Caco-2 (cell line): ENCODE measurements around the gene OR2V1. TPM values are rescaled to one million over a fixed set of nuclear protein-coding genes. Genes with fewer than 3 reads are reported as not detected.

ENCODE experiments used
- BruUV-seq: library from RNA; stranded (reverse); fragments of 400-500 nt; replicated peaks from 2 replicates; lab custom pipeline; 2021; lab: Mats Ljungman, UMichigan
- CTCF ChIA-PET: fragments of 300-600 bp; sonication (Branson Sonifier 250); formaldehyde crosslinking; loops from one replicate; lab custom pipeline; 2022; ENCODE audit warnings: antibody characterized with exemption; lab: Charles Lee
- POLR2A ChIA-PET: fragments of 300-600 bp; sonication (Branson Sonifier 250); formaldehyde crosslinking; loops from one replicate; lab custom pipeline; 2022; ENCODE audit warnings: antibody characterized with exemption; lab: Charles Lee
- DNase-seq, 2 experiments: peaks; one replicate each; pipeline versions ENCODE4 v3.0.0 to v3.0.0-alpha.2; 2020 to 2022
- H3K27me3 ChIP-seq: replicated peaks from 2 replicates; pipeline ENCODE4 v1.6.0; 2011; ENCODE audit warnings: low read length; ENCODE audit not compliant: control insufficient read depth, insufficient read depth
- H3K36me3 ChIP-seq: 2 replicates; pipeline ENCODE4 v1.5.1; 2011; ENCODE audit warnings: low read length; ENCODE audit not compliant: control insufficient read depth, insufficient read depth
- H3K4me1 ChIP-seq: fragments of 250-450 bp; sonication (Bioruptor Pico); 2 replicates; pipeline ENCODE4 v1.5.1; 2020; ENCODE audit warnings: mild to moderate bottlenecking
- H3K4me3 ChIP-seq: 2 replicates; pipeline ENCODE4 v1.5.1; 2011; ENCODE audit warnings: low read depth, mild to moderate bottlenecking, control low read depth, low read length
- H3K9me3 ChIP-seq: fragments of 250-450 bp; sonication (Bioruptor Pico); 2 replicates; pipeline ENCODE4 v1.5.1; 2020; ENCODE audit warnings: mild to moderate bottlenecking, moderate library complexity
- H3K27ac Mint-ChIP-seq: one replicate; pipeline ENCODE4 v1.8.0; 2022; ENCODE audit warnings: mixed read lengths; ENCODE audit not compliant: unreplicated experiment
- H3K27me3 Mint-ChIP-seq: one replicate; pipeline ENCODE4 v1.8.0; 2022; ENCODE audit warnings: mixed read lengths; ENCODE audit not compliant: insufficient read depth, unreplicated experiment
- H3K36me3 Mint-ChIP-seq: one replicate; pipeline ENCODE4 v1.8.0; 2022; ENCODE audit warnings: mild to moderate bottlenecking, mixed read lengths; ENCODE audit not compliant: insufficient read depth, unreplicated experiment
- H3K4me1 Mint-ChIP-seq: one replicate; pipeline ENCODE4 v1.8.0; 2022; ENCODE audit warnings: low read depth, mixed read lengths; ENCODE audit not compliant: unreplicated experiment
- H3K4me3 Mint-ChIP-seq: one replicate; pipeline ENCODE4 v1.8.0; 2022; ENCODE audit warnings: mild to moderate bottlenecking, moderate library complexity, mixed read lengths; ENCODE audit not compliant: unreplicated experiment
- H3K9me3 Mint-ChIP-seq: one replicate; pipeline ENCODE4 v1.8.0; 2022; ENCODE audit warnings: mixed read lengths; ENCODE audit not compliant: unreplicated experiment
- CTCF ChIP-seq, 2 experiments: fragments of 200-600 bp in 1 of 2; IDR thresholded peaks; 1 replicate in 1 of 2; 2 replicates in 1 of 2; pipeline versions ENCODE4 v1.5.1 to v1.8.0; 2011 to 2022; ENCODE audit warnings: antibody characterized with exemption in 1 of 2, control low read depth in 1 of 2, inconsistent platforms in 1 of 2, low read depth in 1 of 2, low read length in 1 of 2, mild to moderate bottlenecking in 1 of 2, moderate library complexity in 1 of 2; ENCODE audit not compliant: insufficient read depth in 1 of 2, severe bottlenecking in 1 of 2, unreplicated experiment in 1 of 2
- intact Hi-C: fragments of 100-400 bp; cut with micrococcal nuclease; formaldehyde crosslinking; loops from one replicate; pipeline ENCODE4 v1.10.0; 2022; ENCODE audit not compliant: unreplicated experiment
- total RNA-seq: library from RNA; stranded (reverse); gene quantifications from 2 replicates; pipeline ENCODE4 v1.2.3, GENCODE V29; 2022

Gene OR2V1
- total RNA-seq, 1 experiment from 2014 or later, result not detected

- peak overlapping the region; percentile 78 for H3K27ac Mint-ChIP-seq
- ChIA-PET CTCF (interaction anchor here (0.6 to 2.4 kb wide), 7 partner anchors 11 to 389 kb away, joined by 3 to 17 read pairs (median 4); no protein-coding TSS in a partner anchor), POLR2A (interaction anchor here (0.9 kb wide), 1 partner anchor 18 kb away, joined by 4 read pairs; no protein-coding TSS in a partner anchor)
- peaks cover 15% of the 10 kb centered on the region for H3K4me1 Mint-ChIP-seq
- H3K27me3 Mint-ChIP-seq, result peaks cover 3% of the 10 kb centered on the region
- peak overlapping the region; percentile 42 for H3K4me3 ChIP-seq
- H3K27me3 ChIP-seq, result no peaks in the 10 kb centered on the region
- DNase-seq, result peak; percentile 72 to 75
- H3K9me3 ChIP-seq, result no peaks in the 10 kb centered on the region
- peaks cover 17% of the 10 kb centered on the region for H3K36me3 Mint-ChIP-seq
- intact Hi-C loops, result loop anchor here (1.0 kb wide), 2 partner anchors 14 to 389 kb away; no protein-coding TSS in a partner anchor
- peak overlapping the region; percentile 96 for H3K4me3 Mint-ChIP-seq
- peaks cover 7% of the 10 kb centered on the region for H3K4me1 ChIP-seq
- no peaks in the 10 kb centered on the region for H3K36me3 ChIP-seq
- peak in 1 of 2 experiments; percentile 2 for TF ChIP-seq CTCF (IDR thresholded peaks at IDR 0.05; ENCODE audit: insufficient read depth in 1 of 2, low read depth in 1 of 2, low read length in 1 of 2, severe bottlenecking in 1 of 2, unreplicated experiment in 1 of 2)
- BruUV-seq, result TSS peak; percentile 73
- no peaks in the 10 kb centered on the region for H3K9me3 Mint-ChIP-seq
These were observed 42.7 kb upstream of the OR2V1 start for GRCh38 chr5:181173420-181174342.

- BruUV-seq, result no TSS peak
- peaks cover 3% of the 10 kb centered on the region for H3K27me3 Mint-ChIP-seq
- H3K36me3 ChIP-seq, result no peaks in the 10 kb centered on the region
- peak overlapping the region; percentile 96 for H3K4me3 Mint-ChIP-seq
- POLR2A ChIA-PET, result interaction anchor here (0.5 to 0.9 kb wide), 2 partner anchors 19 to 24 kb away, joined by 4 read pairs; no protein-coding TSS in a partner anchor
- peak overlapping the region; percentile 78 for H3K27ac Mint-ChIP-seq
- no peaks in the 10 kb centered on the region for H3K9me3 ChIP-seq
- peaks cover 17% of the 10 kb centered on the region for H3K36me3 Mint-ChIP-seq
- no peaks in the 10 kb centered on the region for H3K27me3 ChIP-seq
- H3K4me1 ChIP-seq, result peaks cover 7% of the 10 kb centered on the region
- DNase-seq, result peak; percentile 59 to 73
- H3K4me1 Mint-ChIP-seq, result peaks cover 16% of the 10 kb centered on the region
- H3K9me3 Mint-ChIP-seq, result no peaks in the 10 kb centered on the region
- H3K4me3 ChIP-seq, result peak overlapping the region; percentile 42
- TF ChIP-seq CTCF (IDR thresholded peaks at IDR 0.05; ENCODE audit: insufficient read depth in 1 of 2, low read depth in 1 of 2, low read length in 1 of 2, severe bottlenecking in 1 of 2, unreplicated experiment in 1 of 2), result peak; percentile 58 to 77
- CTCF ChIA-PET, result interaction anchor here (0.6 to 2.4 kb wide), 7 partner anchors 11 to 388 kb away, joined by 3 to 17 read pairs (median 4); no protein-coding TSS in a partner anchor
- intact Hi-C loops, result loop anchor here (1.0 kb wide), 2 partner anchors 14 to 389 kb away; no protein-coding TSS in a partner anchor
These were observed 42.1 kb upstream of the OR2V1 start for GRCh38 chr5:181173027-181173419.

GRCh38 chr5:181171782-181172181 is 40.8 kb upstream of the OR2V1 start:
- H3K27me3 Mint-ChIP-seq, result peaks cover 3% of the 10 kb centered on the region
- BruUV-seq, result no TSS peak

More at GRCh38 chr5:181171782-181172181, 40.8 kb upstream of the OR2V1 start:
- intact Hi-C loops, result no loop called here
- Histone ChIP-seq H3K9me3 (no peaks in the 10 kb centered on the region), H3K4me3 (no peak overlapping the region), H3K27me3 (no peaks in the 10 kb centered on the region), H3K36me3 (no peaks in the 10 kb centered on the region), H3K4me1 (peaks cover 11% of the 10 kb centered on the region)
- H3K36me3 Mint-ChIP-seq, result peaks cover 17% of the 10 kb centered on the region
- ChIA-PET CTCF (interaction anchor here (0.7 to 2.4 kb wide), 2 partner anchors 13 to 285 kb away, joined by 4 to 17 read pairs; no protein-coding TSS in a partner anchor), POLR2A (interaction anchor here (1.0 kb wide), 1 partner anchor 12 kb away, joined by 4 read pairs; no protein-coding TSS in a partner anchor)
- H3K27ac Mint-ChIP-seq, result no peak overlapping the region
- no peaks in the 10 kb centered on the region for H3K9me3 Mint-ChIP-seq
- H3K4me1 Mint-ChIP-seq, result peaks cover 16% of the 10 kb centered on the region
- peak overlapping the region; percentile 96 for H3K4me3 Mint-ChIP-seq
- TF ChIP-seq CTCF (IDR thresholded peaks at IDR 0.05; ENCODE audit: insufficient read depth in 1 of 2, low read depth in 1 of 2, low read length in 1 of 2, severe bottlenecking in 1 of 2, unreplicated experiment in 1 of 2), result no peak
- DNase-seq, result no peak
